A549 (cell line): ENCODE data around the gene RAD50. TPM values are rescaled to one million over a fixed set of nuclear protein-coding genes. Genes with fewer than 3 reads are reported as not detected.

Experiments
- ATAC-seq, 2 experiments: fragments of 200-7000 bp in 1 of 2; fragments of >200 bp in 1 of 2; cut with Nextera tagmentation in 1 of 2; cut with Tn5 transposase in 1 of 2; 3 replicates each; pipeline versions ENCODE4 v1.8.0 to v1.9.1; 2018 to 2020; ENCODE audit warnings: mild to moderate bottlenecking in 1 of 2, moderate library complexity in 1 of 2
- CTCF ChIA-PET: fragments of 300-600 bp; sonication (Branson Sonifier 250); formaldehyde crosslinking; extraction: SDS; loops from one replicate; lab custom pipeline; 2021; ENCODE audit warnings: antibody characterized with exemption, inconsistent platforms; lab: Yijun Ruan, JAX
- POLR2A ChIA-PET: fragments of 350-600 bp; formaldehyde crosslinking; extraction: SDS; loops from one replicate; lab custom pipeline; 2021; ENCODE audit warnings: antibody characterized with exemption, inconsistent platforms; lab: Yijun Ruan, JAX
- DNase-seq, 2 experiments: peaks; one replicate each; pipeline versions ENCODE4 v3.0.0 to v3.0.0-alpha.2; 2011 to 2016; ENCODE audit warnings: low read depth in 1 of 2, low spot score in 1 of 2
- FAIRE-seq: peaks from 2 replicates; lab custom pipeline; 2011; peaks lifted over from hg19 to GRCh38; lab: Jason Lieb, UNC
- H3K27ac ChIP-seq, 2 experiments: fragments of >200 bp; sonication (Bioruptor Twin); formaldehyde crosslinking; 3 replicates each; pipeline ENCODE4 v1.5.1; 2016 to 2017
- H3K4me1 ChIP-seq: fragments of >200 bp; sonication (Bioruptor Twin); formaldehyde crosslinking; 3 replicates; pipeline ENCODE4 v1.6.1; 2016
- H3K4me2 ChIP-seq: fragments of >200 bp; sonication (Bioruptor Twin); formaldehyde crosslinking; 3 replicates; pipeline ENCODE4 v1.6.1; 2016
- H3K4me3 ChIP-seq: fragments of >200 bp; sonication (Bioruptor Twin); formaldehyde crosslinking; 3 replicates; pipeline ENCODE4 v1.5.1; 2016
- H3K9me3 ChIP-seq: fragments of >200 bp; sonication (Bioruptor Twin); formaldehyde crosslinking; 3 replicates; pipeline ENCODE4 v1.6.1; 2016
- ATOH8 ChIP-seq: fragments of 250-450 bp; sonication (Bioruptor Pico); IDR thresholded peaks from 2 replicates; pipeline ENCODE4 v1.5.0; 2020; ENCODE audit warnings: low read depth, mild to moderate bottlenecking, moderate library complexity
- BCL3 ChIP-seq: fragments of >200 bp; sonication (Bioruptor Twin); formaldehyde crosslinking; IDR thresholded peaks from 3 replicates; pipeline ENCODE4 v1.6.1; 2016
- CBX2 ChIP-seq: fragments of 200-600 bp; sonication (generic); IDR thresholded peaks from 2 replicates; pipeline ENCODE4 v1.6.1; 2016; ENCODE audit warnings: low read depth, mild to moderate bottlenecking, borderline replicate concordance
- CBX8 ChIP-seq: fragments of 200-600 bp; sonication (generic); IDR thresholded peaks from 2 replicates; pipeline ENCODE4 v1.6.1; 2016
- CHD2 ChIP-seq: fragments of 150-350 bp; IDR thresholded peaks from 2 replicates; pipeline ENCODE4 v1.6.1; 2014; ENCODE audit warnings: low read length; ENCODE audit not compliant: partially characterized antibody
- EHF ChIP-seq: fragments of 250-450 bp; sonication (Bioruptor Pico); IDR thresholded peaks from 2 replicates; pipeline ENCODE4 v1.5.0; 2020; ENCODE audit warnings: mild to moderate bottlenecking
- EHMT2 ChIP-seq: fragments of 200-600 bp; sonication (generic); IDR thresholded peaks from 2 replicates; pipeline ENCODE4 v1.6.1; 2016; ENCODE audit warnings: antibody characterized with exemption, low read depth, mild to moderate bottlenecking, moderate library complexity
- ELK1 ChIP-seq: fragments of 150-350 bp; IDR thresholded peaks from 2 replicates; pipeline ENCODE4 v1.6.1; 2014; ENCODE audit warnings: low read depth, mild to moderate bottlenecking, low read length
- FOXS1 ChIP-seq: fragments of 250-450 bp; sonication (Bioruptor Pico); IDR thresholded peaks from 2 replicates; pipeline ENCODE4 v1.5.0; 2020; ENCODE audit warnings: mild to moderate bottlenecking, moderate library complexity
- GATA3 ChIP-seq: IDR thresholded peaks from 2 replicates; pipeline ENCODE4 v1.6.1; 2012; ENCODE audit warnings: borderline replicate concordance
- HES2 ChIP-seq: fragments of >200 bp; sonication (Bioruptor Twin); formaldehyde crosslinking; IDR thresholded peaks from 2 replicates; pipeline ENCODE4 v1.6.1; 2016
- JUN ChIP-seq, 2 experiments: fragments of >200 bp; sonication (Bioruptor Twin); formaldehyde crosslinking; IDR thresholded peaks; 2 replicates in 1 of 2; 3 replicates in 1 of 2; pipeline ENCODE4 v1.6.1; 2016 to 2017
- JUNB ChIP-seq: fragments of >200 bp; sonication (Bioruptor Twin); formaldehyde crosslinking; IDR thresholded peaks from 2 replicates; pipeline ENCODE4 v1.6.1; 2016
- KDM1A ChIP-seq: fragments of 200-600 bp; sonication (generic); IDR thresholded peaks from 2 replicates; pipeline ENCODE4 v1.6.1; 2016; ENCODE audit warnings: low read depth, mild to moderate bottlenecking
- NFE2L2 ChIP-seq: fragments of 150-350 bp; conservative IDR thresholded peaks from 2 replicates; pipeline ENCODE4 v1.6.1; 2014; ENCODE audit warnings: low read length
- PBX3 ChIP-seq: IDR thresholded peaks from 2 replicates; pipeline ENCODE4 v1.6.1; 2012
- RFX5 ChIP-seq: fragments of 450-650 bp; IDR thresholded peaks from 2 replicates; pipeline ENCODE4 v1.7.1; 2014; ENCODE audit warnings: antibody characterized with exemption, mild to moderate bottlenecking, moderate library complexity
- RNF2 ChIP-seq: fragments of 200-600 bp; sonication (generic); IDR thresholded peaks from 2 replicates; pipeline ENCODE4 v1.6.1; 2016; ENCODE audit warnings: low read depth, mild to moderate bottlenecking, antibody characterized with exemption, moderate library complexity, borderline replicate concordance
- TFCP2L1 ChIP-seq: fragments of 250-450 bp; sonication (Bioruptor Pico); IDR thresholded peaks from 2 replicates; pipeline ENCODE4 v1.5.0; 2021; ENCODE audit warnings: mild to moderate bottlenecking
- TP53 ChIP-seq: fragments of 250-450 bp; sonication (Bioruptor Pico); IDR thresholded peaks from 2 replicates; pipeline ENCODE4 v1.5.0; 2021; ENCODE audit warnings: mild to moderate bottlenecking, moderate library complexity
- USF2 ChIP-seq: fragments of 450-650 bp; IDR thresholded peaks from 2 replicates; pipeline ENCODE4 v1.6.1; 2014; ENCODE audit warnings: antibody characterized with exemption
- WGBS: methylation state at CpG from one replicate; pipeline ENCODE4 v1.1.6; 2017; ENCODE audit errors: missing lambda C conversion rate; 5-methylcytosine and 5-hydroxymethylcytosine counted together
- polyA plus RNA-seq, 4 experiments: library from polyadenylated mRNA; depleted of rRNA in 3 of 4; stranded (reverse); fragments of >200 nt; fragmentation: RNase III in 1 of 4; extraction: RNeasy Plus Mini Kit Qiagen cat#74134 plus additional on column Dnase treatment in 1 of 4; gene quantifications; 2 replicates in 3 of 4; 3 replicates in 1 of 4; pipeline ENCODE4 v1.2.3, GENCODE V29; 2011 to 2017

The RAD50 gene
- polyA plus RNA-seq, 2 of the 4 experiments (the other 2 are of a cell fraction) = 39.6 to 81.5 TPM

- Histone ChIP-seq H3K4me2 (no peak overlapping the region), H3K4me1 (peaks cover 6% of the 10 kb centered on the region; the same call in 1 of the 3 replicates), H3K4me3 (no peak overlapping the region), H3K9me3 (no peaks in the 10 kb centered on the region), H3K27ac (no peak overlapping the region)
- ChIA-PET POLR2A (no interaction called here), CTCF (interaction anchor here (2.6 kb wide), 1 partner anchor 55 kb away, joined by 9 read pairs; no protein-coding TSS in a partner anchor)
- FAIRE-seq (no peak), ATAC-seq (no peak), DNase-seq (no peak)
- no peak for TF ChIP-seq GATA3
- TF ChIP-seq JUNB = no peak
- TF ChIP-seq USF2 = no peak
These were observed 65.8 kb downstream of the RAD50 start for GRCh38 chr5:132622608-132623007.

GRCh38 chr5:132627470-132627869 lies 70.7 kb downstream of the RAD50 start:
- Histone ChIP-seq H3K4me2 (no peak overlapping the region), H3K4me3 (no peak overlapping the region), H3K4me1 (peaks cover 3% of the 10 kb centered on the region; the same call in 1 of the 3 replicates)
- POLR2A ChIA-PET = no interaction called here
- TF ChIP-seq FOXS1 (CRISPR knock-in tag) (no peak), BCL3 (no peak), PBX3 (no peak), TFCP2L1 (CRISPR knock-in tag) (no peak), KDM1A (no peak), HES2 (no peak)
- TF ChIP-seq, all 56 proteins: peak for 0
- Histone ChIP-seq H3K27ac (no peak overlapping the region), H3K9me3 (no peaks in the 10 kb centered on the region)
- FAIRE-seq (no peak), ATAC-seq (no peak), DNase-seq (no peak)
- CTCF ChIA-PET = interaction anchor here (1.7 kb wide), 1 partner anchor 11 kb away, joined by 4 read pairs; no protein-coding TSS in a partner anchor
- 96% methylated on average over 2 of the region's 2 CpGs for WGBS

- Histone ChIP-seq H3K27ac (no peak overlapping the region), H3K4me1 (no peaks in the 10 kb centered on the region), H3K9me3 (no peaks in the 10 kb centered on the region), H3K4me3 (no peak overlapping the region), H3K4me2 (no peak overlapping the region)
- TF ChIP-seq USF2 = no peak
- no peak for TF ChIP-seq KDM1A
- TF ChIP-seq RFX5 = no peak
- no peak for TF ChIP-seq JUN (IDR thresholded peaks at IDR 0.05)
- no peak for TF ChIP-seq CBX2
- no peak for TF ChIP-seq EHMT2
- ChIA-PET CTCF (interaction anchor here (2.3 kb wide), 1 partner anchor 102 kb away, joined by 6 read pairs; no protein-coding TSS in a partner anchor), POLR2A (no interaction called here)
- no peak for ATAC-seq
- WGBS = 95% methylated on average over 2 of the region's 2 CpGs
- no peak for DNase-seq
- FAIRE-seq = no peak
These were observed 72.0 kb downstream of the RAD50 start for GRCh38 chr5:132628814-132629213.

GRCh38 chr5:132629230-132629944 lies 72.6 kb downstream of the RAD50 start:
- no peak for ATAC-seq
- Histone ChIP-seq H3K4me1 (no peaks in the 10 kb centered on the region), H3K27ac (no peak overlapping the region), H3K4me2 (no peak overlapping the region), H3K9me3 (no peaks in the 10 kb centered on the region), H3K4me3 (no peak overlapping the region)
- no peak for FAIRE-seq
- CTCF ChIA-PET = interaction anchor here (1.1 to 2.3 kb wide), 3 partner anchors 32 to 102 kb away, joined by 3 to 6 read pairs (median 3); no protein-coding TSS in a partner anchor
- 90% methylated on average over 5 of the region's 5 CpGs for WGBS
- DNase-seq = no peak
- TF ChIP-seq CHD2 (no peak), KDM1A (no peak), CBX8 (no peak), JUN (IDR thresholded peaks at IDR 0.05) (no peak), TP53 (CRISPR knock-in tag) (no peak), ATOH8 (CRISPR knock-in tag) (no peak), RFX5 (no peak), ELK1 (no peak), RNF2 (no peak), NFE2L2 (no peak), PBX3 (no peak), EHF (CRISPR knock-in tag) (no peak)
- POLR2A ChIA-PET = no interaction called here
